NT2/D1 (cell line): ENCODE measurements around the gene NTM.

Experiments used
- SUZ12 ChIP-seq: IDR thresholded peaks from 2 replicates; pipeline ENCODE4 v1.6.1; 2011; ENCODE audit not compliant: insufficient read length, insufficient read depth; ENCODE audit errors: extremely low read depth
- YY1 ChIP-seq: IDR thresholded peaks from 2 replicates; pipeline ENCODE4 v1.6.1; 2011; ENCODE audit not compliant: insufficient read length, insufficient read depth
- ZNF274 ChIP-seq: IDR thresholded peaks from 2 replicates; pipeline ENCODE4 v1.6.1; 2011; ENCODE audit warnings: mild to moderate bottlenecking, low read depth, low read length

- TF ChIP-seq ZNF274 (no peak), YY1 (no peak), SUZ12 (no peak)
These were observed 635.5 kb downstream of the NTM start for GRCh38 chr11:132005887-132006286.
